Keratinocyte (primary cell): Measurements from ENCODE around the gene LPAR1.

Experiments used
- CTCF ChIP-seq, 3 experiments: IDR thresholded peaks in 1 of 3; conservative IDR thresholded peaks in 1 of 3; optimal IDR thresholded peaks in 1 of 3; 2 replicates in 2 of 3; 3 replicates in 1 of 3; pipeline versions ENCODE3 to v1.5.1; 2011; ENCODE audit warnings: low read length in 3 of 3, mild to moderate bottlenecking in 3 of 3, moderate library complexity in 2 of 3, control low read depth in 1 of 3, inconsistent platforms in 1 of 3; ENCODE audit not compliant: insufficient read depth in 2 of 3; ENCODE audit errors: extremely low read depth in 1 of 3
- EZH2 ChIP-seq: IDR thresholded peaks from one replicate; pipeline ENCODE4 v1.6.1; 2012; ENCODE audit warnings: inconsistent platforms, mild to moderate bottlenecking, low read length, moderate library complexity

GRCh38 chr9:111030492-111030891, 7.8 kb downstream of the LPAR1 start:
- no peak for TF ChIP-seq CTCF (optimal IDR thresholded peaks at IDR 0.05 in 1 of 3, IDR thresholded peaks at IDR 0.05 in 1 of 3, conservative IDR thresholded peaks at IDR 0.05 in 1 of 3; ENCODE audit: extremely low read depth in 1 of 3, insufficient read depth in 2 of 3, low read length in 3 of 3)
- TF ChIP-seq EZH2, result no peak
